Measurements from ENCODE around the gene CGREF1. TPM values are rescaled to one million over a fixed set of nuclear protein-coding genes. Genes with fewer than 3 reads are reported as not detected.

Gene CGREF1, protein sequence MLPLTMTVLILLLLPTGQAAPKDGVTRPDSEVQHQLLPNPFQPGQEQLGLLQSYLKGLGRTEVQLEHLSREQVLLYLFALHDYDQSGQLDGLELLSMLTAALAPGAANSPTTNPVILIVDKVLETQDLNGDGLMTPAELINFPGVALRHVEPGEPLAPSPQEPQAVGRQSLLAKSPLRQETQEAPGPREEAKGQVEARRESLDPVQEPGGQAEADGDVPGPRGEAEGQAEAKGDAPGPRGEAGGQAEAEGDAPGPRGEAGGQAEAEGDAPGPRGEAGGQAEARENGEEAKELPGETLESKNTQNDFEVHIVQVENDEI
- total RNA-seq = 1.7 and 4.6 TPM in 2 replicates

DNA sequence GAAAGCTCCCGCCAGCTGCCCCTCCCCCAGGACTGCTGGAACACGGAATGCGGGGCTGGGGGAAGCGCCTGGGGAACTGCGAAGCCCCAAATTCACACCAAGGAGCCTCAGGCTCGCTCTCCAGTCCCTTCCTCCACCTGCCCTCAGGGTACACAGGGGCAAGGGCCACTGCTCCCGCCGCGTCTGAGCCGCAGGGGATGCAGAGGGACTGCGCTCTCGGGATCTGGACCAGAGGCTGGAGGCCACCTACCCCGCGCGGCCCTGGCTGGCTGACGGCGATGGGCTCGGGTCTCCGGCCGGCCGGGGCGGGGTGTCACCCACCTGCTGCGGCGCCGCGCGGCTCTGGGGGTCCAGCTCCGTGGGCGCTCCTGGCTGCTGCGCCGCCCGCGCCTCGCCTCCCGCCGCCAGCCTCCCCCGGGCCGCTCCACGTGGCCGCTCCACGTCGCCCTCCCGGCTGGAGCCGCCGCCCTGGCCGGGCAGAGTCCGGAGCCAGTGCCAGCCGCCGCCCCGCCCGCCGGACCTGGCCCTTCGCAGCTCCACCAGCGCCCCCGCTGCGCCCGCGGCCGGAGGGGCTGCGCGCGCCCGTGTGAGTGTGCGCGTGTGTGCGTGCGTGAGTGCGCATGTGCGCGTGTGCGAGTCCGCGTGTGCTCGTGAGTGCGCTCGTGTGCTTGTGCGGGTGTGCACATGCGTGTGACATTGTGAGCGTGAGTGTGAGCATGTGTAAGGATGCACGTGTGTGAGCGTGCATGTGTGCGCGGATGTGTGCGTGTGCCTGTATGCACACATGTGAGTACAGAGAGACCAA is at the start of gene CGREF1:
Gene CGREF1 (minus strand): TSS at position 604 of the 805 bp plus-strand sequence. CDS start 14,762 bp downstream, outside the sequence.
- DNase-seq (ENCODE audit: low read depth, low spot score) = no peak

DNA sequence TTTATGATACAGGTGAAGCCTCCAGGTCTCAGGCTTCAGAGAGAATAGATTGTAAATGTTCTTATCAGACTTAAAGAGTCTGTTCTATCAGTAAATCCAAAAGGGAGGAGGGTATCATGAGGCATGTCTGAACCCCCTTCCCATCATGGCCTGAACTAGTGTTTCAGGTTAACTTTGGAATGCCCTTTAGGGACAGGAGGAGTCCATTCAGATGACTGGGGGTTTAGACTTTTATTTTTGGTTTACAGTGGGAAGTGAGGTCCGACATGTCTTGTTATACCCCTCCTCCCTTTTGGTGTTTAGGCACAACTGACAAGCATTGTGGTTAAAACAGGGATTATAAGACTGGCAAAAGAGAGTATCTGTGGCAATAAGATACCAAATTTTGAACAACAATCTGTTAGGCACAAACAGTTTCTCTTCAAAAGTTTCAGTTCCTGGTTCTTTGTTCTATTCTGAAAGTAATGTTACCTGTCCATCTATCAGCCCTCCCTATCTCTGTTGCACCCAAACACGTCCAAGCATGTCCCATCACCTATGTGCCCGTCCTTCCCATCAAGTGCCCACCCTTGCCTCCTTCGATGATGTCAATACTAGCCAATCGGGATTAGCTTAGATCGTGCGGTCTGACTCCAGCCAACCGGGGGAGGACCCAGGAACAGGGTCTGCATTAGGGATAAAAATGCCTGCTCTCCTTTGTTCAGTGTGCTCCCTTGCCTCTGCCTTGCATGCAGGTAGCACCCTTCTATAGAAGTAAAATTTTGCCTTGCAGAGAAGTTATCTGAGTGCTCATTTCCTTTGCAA is 46.2 kb upstream of the CGREF1 start:
- no peak for DNase-seq (ENCODE audit: low read depth, low spot score)

DNA sequence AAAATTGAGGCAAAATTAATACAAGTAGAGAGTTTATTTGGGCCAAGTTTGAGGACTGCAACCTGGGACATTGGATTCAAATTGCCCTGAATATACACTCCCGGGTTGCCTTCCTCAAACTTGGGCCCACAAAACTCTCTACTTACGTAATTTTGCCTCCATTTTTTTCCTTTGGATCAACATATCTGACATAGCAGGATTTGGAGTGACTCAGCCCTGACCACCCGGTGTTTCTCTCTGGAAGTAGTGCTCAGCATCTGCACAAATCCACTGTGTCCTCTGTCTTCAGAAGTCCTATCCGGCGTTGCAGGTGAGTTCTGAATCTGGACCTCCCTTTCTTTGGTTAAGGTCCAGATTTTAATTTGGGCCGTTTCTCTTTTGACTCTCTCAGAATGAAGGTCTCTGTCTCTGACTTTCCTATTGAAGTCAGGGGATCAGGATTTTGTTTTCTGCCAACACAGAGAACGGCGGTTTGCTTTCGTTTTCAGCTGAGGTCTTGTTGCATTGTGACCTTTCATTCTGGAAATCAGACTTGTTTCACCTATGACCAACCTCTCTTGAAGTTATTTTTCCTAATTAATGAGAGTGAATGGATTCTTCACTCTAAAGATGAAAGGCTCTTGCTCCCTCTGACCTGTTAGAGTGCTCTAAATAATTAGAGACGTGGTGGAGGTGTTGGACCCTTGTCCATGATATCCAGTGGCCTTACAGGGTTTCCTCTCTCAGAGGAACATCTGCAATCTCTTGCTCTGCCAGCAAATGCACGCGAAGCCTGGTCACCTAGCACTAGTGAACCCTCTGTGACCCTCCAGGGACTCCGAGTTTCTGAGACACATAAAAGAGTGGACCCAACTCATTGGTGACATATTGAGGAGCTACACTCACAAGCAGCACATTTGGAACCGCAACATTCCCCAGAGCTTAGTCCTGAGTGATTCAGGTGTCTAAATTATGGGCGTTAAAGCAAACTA is 43.5 kb upstream of the CGREF1 start:
- DNase-seq (ENCODE audit: low read depth, low spot score) = no peak

DNA sequence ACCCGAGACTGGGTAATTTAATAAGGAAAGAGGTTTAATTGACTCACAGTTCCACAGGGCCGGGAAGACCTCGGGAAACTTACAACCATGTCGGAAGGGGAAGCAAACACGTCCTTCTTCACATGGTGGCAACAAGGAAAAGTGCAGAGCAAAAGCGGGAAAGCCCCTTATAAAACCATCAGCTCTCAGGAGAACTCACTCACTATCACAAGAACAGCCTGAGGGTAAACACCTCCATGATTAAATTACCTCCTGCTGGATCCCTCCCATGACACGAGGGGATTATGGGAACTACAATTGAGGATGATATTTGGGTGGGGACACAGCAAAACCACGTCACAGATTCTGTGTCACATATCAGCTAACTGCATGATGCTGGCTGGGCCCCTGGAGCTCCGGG is 41.3 kb upstream of the CGREF1 start:
- DNase-seq (ENCODE audit: low read depth, low spot score) = no peak

DNA sequence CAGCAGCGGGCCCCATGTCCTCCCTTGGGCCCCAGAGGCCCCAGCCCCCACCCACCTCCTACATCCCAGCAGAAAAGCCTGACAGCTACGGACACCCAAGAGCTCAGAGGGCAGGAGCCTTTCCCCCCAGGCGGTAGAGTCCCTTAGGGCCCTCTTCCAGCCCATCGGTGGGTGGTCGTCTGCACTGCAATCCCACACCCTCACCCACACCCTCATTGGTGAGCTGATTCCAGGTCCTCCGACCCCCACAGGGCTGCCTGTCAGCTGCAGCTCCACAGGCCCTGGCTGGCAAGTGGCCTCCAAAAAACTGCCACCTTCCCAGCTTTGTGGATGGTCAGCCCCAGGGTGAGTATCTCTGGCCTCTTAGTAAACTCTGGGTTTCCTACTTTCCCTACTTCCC is 40.3 kb upstream of the CGREF1 start:
- DNase-seq (ENCODE audit: low read depth, low spot score) = no peak

DNA sequence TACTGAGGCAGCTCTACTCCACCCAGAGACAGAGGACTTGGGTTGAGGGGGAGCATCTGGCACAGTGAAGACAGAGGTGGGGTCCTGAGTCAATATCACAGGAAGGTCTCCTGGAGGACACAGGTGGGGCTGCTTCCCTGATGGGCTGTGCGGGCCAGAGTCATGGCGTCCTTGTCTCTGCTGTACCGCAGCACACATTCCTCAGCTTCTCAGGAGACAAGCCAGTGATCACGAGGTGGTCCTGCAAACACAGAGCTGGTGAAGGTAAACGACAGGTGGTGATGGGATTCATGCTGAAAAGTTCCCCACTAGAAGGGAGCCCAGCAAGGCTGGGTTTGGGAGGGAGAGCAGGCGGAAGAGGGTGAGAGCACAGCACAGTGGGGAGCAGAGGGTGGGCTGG is 39.5 kb upstream of the CGREF1 start:
- no peak for DNase-seq (ENCODE audit: low read depth, low spot score)

DNA sequence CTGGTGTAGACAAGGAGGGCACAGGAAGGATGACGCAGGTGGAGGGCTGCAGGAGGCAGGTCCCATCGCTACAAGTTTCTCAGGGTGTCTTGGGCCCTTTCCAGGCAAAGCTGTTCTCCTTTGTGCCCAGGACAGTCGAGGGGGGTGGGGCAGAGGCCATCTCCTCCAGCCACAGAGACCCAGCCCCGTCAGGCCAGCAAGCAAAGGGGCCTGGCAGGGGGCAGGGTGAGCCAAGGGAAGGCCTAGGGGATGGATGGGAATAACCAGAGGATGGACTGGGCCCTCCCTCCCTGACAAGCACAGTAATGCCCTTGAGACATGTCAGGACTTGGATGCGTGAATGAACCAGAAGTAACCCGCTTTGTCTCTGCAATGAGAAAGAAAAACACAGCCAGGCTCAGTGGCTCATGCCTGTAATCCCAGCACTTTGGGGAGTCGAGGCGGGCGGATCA is 36.2 kb upstream of the CGREF1 start:
- DNase-seq (ENCODE audit: low read depth, low spot score) = no peak

DNA sequence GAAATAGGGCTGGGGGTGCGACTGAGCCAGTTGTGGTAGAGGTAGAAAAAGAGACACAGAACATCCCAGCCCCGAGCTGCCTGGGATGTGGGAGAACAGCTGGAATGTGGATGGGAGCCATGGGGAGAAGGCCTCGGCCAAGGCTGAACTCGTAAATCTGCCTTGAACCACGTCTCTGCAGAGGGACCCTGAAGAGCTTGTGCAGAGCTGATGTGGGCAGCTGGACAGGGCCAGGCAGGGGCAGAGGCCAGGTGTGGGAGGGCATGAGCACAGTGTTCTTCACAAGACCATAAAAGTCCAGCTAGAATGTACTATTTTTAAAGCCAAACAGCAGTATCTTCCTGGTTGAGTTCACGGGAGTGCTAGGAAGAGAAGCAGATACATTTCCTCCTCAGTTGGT is 35.6 kb upstream of the CGREF1 start:
- no peak for DNase-seq (ENCODE audit: low read depth, low spot score)

DNA sequence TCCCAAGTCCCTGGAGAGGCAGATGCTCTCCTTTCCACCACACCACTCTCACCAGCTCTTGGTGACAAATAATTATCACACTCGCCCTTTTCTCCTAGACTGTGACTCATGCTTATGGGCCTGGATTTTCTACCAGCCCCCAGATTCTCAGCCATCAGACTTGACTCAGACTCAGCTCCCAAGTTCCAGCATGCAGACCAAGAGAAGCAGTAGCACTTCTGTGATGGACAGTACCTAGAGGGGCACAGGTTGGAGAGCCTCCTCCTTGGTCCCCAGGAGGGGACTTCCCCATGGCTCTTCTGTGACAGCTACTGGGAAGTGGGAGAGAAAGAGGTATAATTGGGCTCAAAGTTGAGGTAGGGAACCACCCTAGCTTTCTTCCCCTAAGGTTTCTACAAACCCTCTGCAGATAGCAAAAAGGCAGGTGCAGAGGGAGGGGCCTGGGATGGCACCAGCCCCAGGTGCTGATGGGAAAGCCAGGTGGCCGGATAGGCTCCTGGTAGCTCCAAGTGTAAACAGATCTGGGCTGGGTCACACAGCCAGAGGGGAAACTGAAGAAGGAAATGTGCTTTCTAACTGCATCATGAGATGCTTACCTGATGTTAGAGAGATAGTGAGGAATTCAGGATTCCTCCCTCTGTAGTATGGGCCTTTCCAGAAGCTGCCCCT is 34.0 kb upstream of the CGREF1 start:
- DNase-seq (ENCODE audit: low read depth, low spot score) = no peak

DNA sequence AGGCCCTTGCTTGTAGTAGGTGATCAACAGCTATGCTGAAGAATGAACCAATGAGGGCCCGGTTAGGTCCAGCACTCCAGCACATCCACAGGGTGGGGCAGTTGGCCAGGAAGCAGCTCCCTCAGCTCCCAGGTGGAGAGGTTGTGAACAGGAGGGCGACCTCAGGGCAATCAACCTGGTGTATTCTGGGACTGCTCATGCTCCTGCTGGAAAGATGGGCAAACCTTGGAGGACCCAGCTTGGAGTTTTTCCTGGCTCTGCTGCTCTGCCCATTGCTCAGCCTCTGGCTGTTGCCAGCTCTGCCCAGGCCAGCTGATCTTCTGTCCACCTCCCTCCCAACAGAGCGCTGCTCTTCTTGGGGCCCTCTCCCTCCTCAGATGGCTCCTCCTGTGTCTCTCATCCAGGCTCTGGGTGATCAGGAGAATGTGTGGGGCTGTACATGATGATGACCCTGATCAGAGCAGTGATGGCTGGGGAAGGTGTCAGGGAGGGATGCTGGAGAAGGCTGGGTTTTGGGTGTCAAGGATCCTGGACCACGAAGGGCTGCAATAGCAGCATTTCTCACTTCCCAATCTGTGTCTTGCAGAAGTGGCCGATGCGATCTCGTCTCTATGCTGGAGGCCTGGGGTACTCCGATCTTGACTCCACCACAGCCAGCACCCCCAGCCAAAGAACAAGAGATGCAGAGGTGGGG is 33.3 kb upstream of the CGREF1 start:
- no peak for DNase-seq (ENCODE audit: low read depth, low spot score)

DNA sequence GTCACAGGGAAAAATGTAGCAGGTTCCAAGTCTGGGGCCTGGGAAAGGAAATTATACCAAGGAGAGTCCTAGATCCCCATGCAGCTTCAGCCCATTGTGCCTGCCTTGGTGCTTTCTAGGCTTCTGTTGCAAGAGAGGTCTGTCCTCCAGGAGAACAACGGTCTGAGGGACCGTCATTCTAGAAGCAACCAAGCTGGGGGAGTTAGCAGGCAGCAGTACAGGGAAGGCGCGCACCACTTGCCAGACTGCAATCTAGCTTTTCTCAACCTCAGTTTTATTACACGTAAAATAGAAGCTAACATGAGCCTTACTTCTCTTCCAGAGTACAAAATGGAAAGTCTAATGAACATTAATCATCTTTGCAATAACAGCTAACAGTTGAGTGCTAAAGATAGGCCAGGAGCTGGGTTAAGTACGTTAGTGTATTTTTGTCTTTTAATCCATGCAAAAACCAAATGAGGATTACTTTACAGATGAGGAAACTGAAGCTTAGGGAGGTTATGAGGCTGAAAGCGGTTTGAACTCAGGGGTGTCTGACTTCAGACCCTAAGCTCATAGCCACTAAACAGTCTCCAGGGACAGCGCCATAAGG is 31.8 kb upstream of the CGREF1 start:
- no peak for DNase-seq (ENCODE audit: low read depth, low spot score)

DNA sequence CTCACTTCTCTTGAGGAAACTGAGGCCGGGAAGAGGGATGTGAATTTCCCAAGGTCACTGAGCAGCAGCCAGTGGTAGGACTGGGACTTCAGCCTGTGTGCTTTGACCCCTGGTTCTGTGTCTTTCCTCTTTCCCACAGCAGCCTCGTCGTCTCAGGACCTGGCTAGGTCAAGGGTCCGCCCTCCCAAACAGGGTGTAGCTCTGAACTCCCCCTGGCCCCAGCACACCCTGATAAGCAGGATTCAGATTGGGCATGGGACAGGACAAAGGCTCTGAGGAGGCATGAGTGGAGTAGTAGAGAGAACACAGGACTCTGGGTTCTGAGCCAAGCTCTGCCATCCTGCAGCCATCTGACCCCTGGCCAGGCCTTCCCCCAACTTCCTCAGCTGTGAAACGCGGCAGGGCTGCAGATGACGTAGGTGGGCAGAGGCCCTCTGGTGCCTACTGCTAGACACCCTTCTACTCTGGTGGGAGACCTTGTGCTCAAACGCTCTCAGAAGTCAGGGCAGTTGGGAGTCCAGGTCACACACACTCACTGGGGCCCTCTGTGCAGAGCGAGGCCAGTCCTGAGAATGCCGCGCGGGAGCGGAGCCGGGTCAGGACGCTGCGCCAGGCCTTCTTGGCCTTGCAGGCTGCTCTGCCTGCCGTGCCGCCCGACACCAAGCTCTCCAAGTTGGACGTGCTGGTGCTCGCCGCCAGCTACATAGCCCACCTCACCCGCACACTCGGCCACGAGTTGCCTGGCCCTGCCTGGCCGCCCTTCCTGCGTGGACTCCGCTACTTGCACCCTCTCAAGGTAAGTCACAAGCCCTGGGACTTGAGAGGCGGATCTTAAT is 30.9 kb upstream of the CGREF1 start:
- DNase-seq (ENCODE audit: low read depth, low spot score) = no peak

DNA sequence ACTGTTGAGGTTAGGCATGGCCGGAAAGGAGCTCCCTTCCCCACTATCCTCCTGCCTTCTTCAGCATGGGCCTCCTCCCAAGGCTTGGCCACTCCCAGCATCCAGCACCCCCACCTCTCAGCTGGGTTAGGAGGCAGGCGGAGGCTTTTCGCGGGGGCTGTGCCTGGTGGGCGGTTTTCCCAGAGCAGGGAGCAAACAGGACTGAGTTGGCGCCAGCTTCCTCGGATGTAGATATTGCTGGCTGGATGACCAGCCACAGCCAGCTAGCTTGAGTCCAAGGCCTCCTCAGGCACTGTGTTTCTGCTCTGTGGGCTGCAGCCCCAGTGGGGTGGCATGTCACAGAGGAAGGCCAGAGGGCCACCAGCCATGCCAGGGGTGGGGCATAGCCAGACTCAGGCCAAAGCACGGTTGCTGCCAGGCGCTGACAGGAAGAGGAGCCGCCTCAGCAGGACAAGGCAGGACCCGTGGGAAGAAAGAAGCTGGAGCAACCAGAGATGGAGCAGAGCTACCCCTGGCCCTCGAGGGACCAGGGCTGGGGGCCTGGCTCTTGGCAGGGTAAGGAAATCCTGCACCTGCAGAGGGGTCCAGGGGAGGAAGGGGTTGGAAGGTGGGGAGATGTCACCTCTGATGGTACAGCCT is 30.0 kb upstream of the CGREF1 start, which contains the start of gene TCF23:
Gene TCF23 (plus strand): TSS at position 204 of the 639 bp plus-strand sequence. CDS start 130 bp downstream, at position 334.
- DNase-seq (ENCODE audit: low read depth, low spot score) = no peak

DNA sequence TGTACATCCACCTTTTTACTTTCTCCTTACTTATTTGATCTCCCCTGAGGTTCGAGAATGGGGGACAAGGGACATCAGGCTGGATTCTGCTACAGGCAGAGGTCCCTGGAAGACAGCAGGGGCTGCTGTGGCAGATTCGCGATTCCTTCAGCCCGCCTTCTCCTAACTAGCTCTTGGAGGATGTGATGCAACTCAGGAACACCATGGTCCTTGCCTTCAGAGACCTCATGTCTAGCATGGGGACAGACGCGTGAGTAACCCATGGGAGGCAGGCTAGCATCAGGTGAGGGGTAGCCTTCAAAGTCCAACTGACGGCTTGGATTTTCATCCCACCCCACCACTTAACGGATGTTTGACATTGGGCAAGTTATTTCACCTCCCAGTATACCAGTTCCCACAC is 29.0 kb upstream of the CGREF1 start:
- DNase-seq (ENCODE audit: low read depth, low spot score) = no peak

DNA sequence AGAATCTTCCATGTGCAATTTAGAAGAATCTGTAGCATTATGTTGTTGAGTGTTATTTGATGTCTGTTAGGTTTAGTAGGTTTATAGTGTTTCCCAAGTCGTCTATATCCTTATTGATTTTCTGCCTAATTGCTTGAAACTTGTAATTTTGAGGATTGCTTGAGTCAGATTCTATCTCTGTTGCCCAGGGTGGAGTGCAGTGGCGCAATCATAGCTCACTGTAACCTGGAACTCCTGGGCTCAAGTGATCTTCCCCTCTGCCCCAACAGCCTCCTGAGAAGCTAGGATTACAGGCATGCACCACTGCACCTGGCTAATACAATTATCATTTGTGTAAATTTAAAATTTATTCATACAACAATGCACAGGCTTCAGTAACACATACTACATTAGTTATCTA is 26.8 kb upstream of the CGREF1 start:
- DNase-seq (ENCODE audit: low read depth, low spot score) = no peak

DNA sequence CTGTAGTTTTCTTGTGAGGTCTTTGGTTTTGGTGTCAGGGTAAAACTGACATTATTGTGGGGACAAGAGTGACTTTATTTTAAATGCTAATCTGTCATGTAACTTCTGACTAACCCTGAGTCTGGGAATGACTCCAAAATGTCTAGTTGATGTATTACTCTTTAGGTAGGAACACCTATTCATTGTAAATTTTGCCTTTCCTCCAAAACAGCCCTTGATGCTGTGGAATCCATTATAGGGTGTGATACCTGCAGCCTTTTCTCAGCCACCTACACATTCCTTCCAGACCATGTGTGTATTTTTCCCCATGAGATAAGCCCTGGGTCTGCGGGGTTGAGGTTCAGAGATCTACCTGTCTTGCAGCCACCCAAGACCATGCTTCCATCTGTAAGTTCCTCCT is 24.4 kb upstream of the CGREF1 start:
- no peak for DNase-seq (ENCODE audit: low read depth, low spot score)

DNA sequence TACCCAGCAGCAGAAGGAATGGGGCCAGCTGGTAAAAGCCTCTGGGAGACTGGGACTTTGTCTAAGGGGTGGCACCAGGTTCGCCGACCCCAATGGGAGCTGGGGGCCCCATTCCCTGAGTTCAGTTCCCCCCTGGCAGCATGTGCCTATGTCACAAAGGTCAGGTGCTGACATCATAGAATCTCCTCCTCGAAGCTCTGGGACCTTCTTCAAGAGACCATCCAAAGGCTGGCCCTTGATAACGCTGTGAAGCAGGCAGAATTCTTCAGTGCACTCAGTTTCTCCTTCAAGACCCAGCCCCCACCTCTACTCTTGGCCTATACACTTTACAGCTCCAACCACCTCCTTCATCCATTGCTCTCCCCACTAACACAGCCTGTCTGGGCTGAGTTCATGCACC is 20.4 kb upstream of the CGREF1 start, which contains the start of gene PRR30:
Gene PRR30 (minus strand): TSS at position 101 of the 400 bp plus-strand sequence. CDS start 1,081 bp downstream, outside the sequence.
- DNase-seq (ENCODE audit: low read depth, low spot score) = no peak
